ENCODE measurements around the gene PIGL. TPM values are rescaled to one million over a fixed set of nuclear protein-coding genes. Genes with fewer than 3 reads are reported as not detected.

PIGL gene
- total and polyA plus RNA-seq, 2 donors (not counting 1 experiment from before 2014, with no cell fraction given), result 86.7 to 88.2 TPM

- POLR2A ChIA-PET, result no interaction called here
- no peaks in the 10 kb centered on the region for H3K9me3 Mint-ChIP-seq (ENCODE audit: insufficient read depth)
- no peak overlapping the region for H3K4me3 Mint-ChIP-seq
- no peak for ATAC-seq (ENCODE audit: low read depth)
- Histone ChIP-seq H3K4me1 (ENCODE audit: control insufficient read depth in 2 of 2, insufficient read depth in 2 of 2, low read length in 2 of 2) (no peaks in the 10 kb centered on the region), H3K36me3 (replicated peaks in 1 of 2; ENCODE audit: control extremely low read depth in 1 of 2, control insufficient read depth in 1 of 2, extremely low read depth in 1 of 2, insufficient read depth in 2 of 2, low read length in 1 of 2) (peaks cover 1 to 22% of the 10 kb centered on the region in 2 experiments), H3K9me3 (ENCODE audit: control extremely low read depth in 1 of 3, control insufficient read depth in 2 of 3, insufficient read depth in 1 of 3, low read length in 2 of 3) (no peaks in the 10 kb centered on the region), H3K4me2 (replicated peaks; ENCODE audit: low read depth, low read length, poor library complexity, severe bottlenecking) (no peak overlapping the region), H3K79me2 (ENCODE audit: control insufficient read depth, insufficient read depth, low read length) (no peaks in the 10 kb centered on the region), H4K20me1 (ENCODE audit: control insufficient read depth, insufficient read depth, low read length, poor library complexity, severe bottlenecking) (no peaks in the 10 kb centered on the region), H3K4me3 (ENCODE audit: control extremely low read depth in 1 of 5, extremely low read depth in 1 of 5, insufficient read depth in 1 of 5, low read depth in 2 of 5, low read length in 4 of 5) (no peak overlapping the region), H3K27ac (ENCODE audit: low read length in 2 of 2) (no peak overlapping the region), H2AFZ (ENCODE audit: insufficient read depth, low read depth, low read length, poor library complexity, severe bottlenecking) (no peak overlapping the region), H3K9ac (ENCODE audit: low read length) (no peak overlapping the region), H3K27me3 (replicated peaks in 1 of 4; ENCODE audit: control extremely low read depth in 1 of 4, control insufficient read depth in 3 of 4, insufficient read depth in 4 of 4, low read length in 3 of 4) (no peaks in the 10 kb centered on the region)
- TF ChIP-seq, protein P1, sequence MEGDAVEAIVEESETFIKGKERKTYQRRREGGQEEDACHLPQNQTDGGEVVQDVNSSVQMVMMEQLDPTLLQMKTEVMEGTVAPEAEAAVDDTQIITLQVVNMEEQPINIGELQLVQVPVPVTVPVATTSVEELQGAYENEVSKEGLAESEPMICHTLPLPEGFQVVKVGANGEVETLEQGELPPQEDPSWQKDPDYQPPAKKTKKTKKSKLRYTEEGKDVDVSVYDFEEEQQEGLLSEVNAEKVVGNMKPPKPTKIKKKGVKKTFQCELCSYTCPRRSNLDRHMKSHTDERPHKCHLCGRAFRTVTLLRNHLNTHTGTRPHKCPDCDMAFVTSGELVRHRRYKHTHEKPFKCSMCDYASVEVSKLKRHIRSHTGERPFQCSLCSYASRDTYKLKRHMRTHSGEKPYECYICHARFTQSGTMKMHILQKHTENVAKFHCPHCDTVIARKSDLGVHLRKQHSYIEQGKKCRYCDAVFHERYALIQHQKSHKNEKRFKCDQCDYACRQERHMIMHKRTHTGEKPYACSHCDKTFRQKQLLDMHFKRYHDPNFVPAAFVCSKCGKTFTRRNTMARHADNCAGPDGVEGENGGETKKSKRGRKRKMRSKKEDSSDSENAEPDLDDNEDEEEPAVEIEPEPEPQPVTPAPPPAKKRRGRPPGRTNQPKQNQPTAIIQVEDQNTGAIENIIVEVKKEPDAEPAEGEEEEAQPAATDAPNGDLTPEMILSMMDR (IDR thresholded peaks at IDR 0.05), result no peak
- no peak for TF ChIP-seq EZH2 (IDR thresholded peaks at IDR 0.05; ENCODE audit: borderline replicate concordance, insufficient read depth, low read depth, low read length, poor library complexity, severe bottlenecking)
- whole genome bisulfite sequencing (ENCODE audit: insufficient coverage), result no CpG with 5 or more reads among the region's 3 CpGs
- H3K4me1 Mint-ChIP-seq, result no peaks in the 10 kb centered on the region
- H3K27me3 Mint-ChIP-seq, result no peaks in the 10 kb centered on the region
- no peak for DNase-seq
- CTCF ChIA-PET, result interaction anchor here (1.0 kb wide), 1 partner anchor 124 kb away, joined by 3 read pairs; no protein-coding TSS in a partner anchor
- no peak overlapping the region for H3K27ac Mint-ChIP-seq
- intact Hi-C loops (cut with micrococcal nuclease), result no loop called here
Observed at GRCh38 chr17:16322636-16323035, 105.6 kb downstream of the PIGL start.

- no peaks in the 10 kb centered on the region for H3K9me3 Mint-ChIP-seq (ENCODE audit: insufficient read depth)
- ChIA-PET CTCF (interaction anchor here (1.6 kb wide), 1 partner anchor 33 kb away, joined by 3 read pairs; no protein-coding TSS in a partner anchor), POLR2A (no interaction called here)
- Histone ChIP-seq H4K20me1 (ENCODE audit: control insufficient read depth, insufficient read depth, low read length, poor library complexity, severe bottlenecking) (no peaks in the 10 kb centered on the region), H3K4me1 (ENCODE audit: control insufficient read depth in 2 of 2, insufficient read depth in 2 of 2, low read length in 2 of 2) (no peaks in the 10 kb centered on the region), H3K4me2 (replicated peaks; ENCODE audit: low read depth, low read length, poor library complexity, severe bottlenecking) (no peak overlapping the region), H3K4me3 (ENCODE audit: control extremely low read depth in 1 of 5, extremely low read depth in 1 of 5, insufficient read depth in 1 of 5, low read depth in 2 of 5, low read length in 4 of 5) (no peak overlapping the region), H3K36me3 (replicated peaks in 1 of 2; ENCODE audit: control extremely low read depth in 1 of 2, control insufficient read depth in 1 of 2, extremely low read depth in 1 of 2, insufficient read depth in 2 of 2, low read length in 1 of 2) (peaks cover 1 to 22% of the 10 kb centered on the region in 2 experiments), H2AFZ (ENCODE audit: insufficient read depth, low read depth, low read length, poor library complexity, severe bottlenecking) (no peak overlapping the region), H3K79me2 (ENCODE audit: control insufficient read depth, insufficient read depth, low read length) (no peaks in the 10 kb centered on the region), H3K9me3 (ENCODE audit: control extremely low read depth in 1 of 3, control insufficient read depth in 2 of 3, insufficient read depth in 1 of 3, low read length in 2 of 3) (no peaks in the 10 kb centered on the region), H3K27me3 (replicated peaks in 1 of 4; ENCODE audit: control extremely low read depth in 1 of 4, control insufficient read depth in 3 of 4, insufficient read depth in 4 of 4, low read length in 3 of 4) (no peaks in the 10 kb centered on the region), H3K27ac (ENCODE audit: low read length in 2 of 2) (no peak overlapping the region), H3K9ac (ENCODE audit: low read length) (no peak overlapping the region)
- intact Hi-C loops (cut with micrococcal nuclease), result no loop called here
- H3K4me1 Mint-ChIP-seq, result peaks cover 4% of the 10 kb centered on the region
- H3K27ac Mint-ChIP-seq, result no peak overlapping the region
- 88% methylated on average over 1 of the region's 1 CpG for WGBS (ENCODE audit: insufficient coverage)
- ATAC-seq (ENCODE audit: low read depth) (no peak), DNase-seq (no peak)
- no peak overlapping the region for H3K4me3 Mint-ChIP-seq
- H3K27me3 Mint-ChIP-seq, result no peaks in the 10 kb centered on the region
- TF ChIP-seq, protein P1 (IDR thresholded peaks at IDR 0.05), result no peak
- no peak for TF ChIP-seq EZH2 (IDR thresholded peaks at IDR 0.05; ENCODE audit: borderline replicate concordance, insufficient read depth, low read depth, low read length, poor library complexity, severe bottlenecking)
Observed at GRCh38 chr17:16325964-16326363, 109.0 kb downstream of the PIGL start.

Data from B cell (primary cell).